Measurements from ENCODE around the gene AAMP.
"Not testable (repeated sequence)": the region's sequence is repeated elsewhere in the genome, so short reads cannot be mapped to it uniquely, and the experiment has no call there.

AAMP gene

GRCh38 chr2:218269900-218270720 is at the start of gene AAMP, which contains the start of gene PNKD:
AAMP (minus strand) TSS chr2:218270137; CDS start chr2:218270086, 51 bp downstream.
PNKD (plus strand) TSS chr2:218270519; CDS start chr2:218270536, 17 bp downstream.
- peak; percentile 98 for DNase-seq

- DNase-seq: no peak
Measured at GRCh38 chr2:218318241-218318640, 48.3 kb upstream of the AAMP start.

- DNase-seq: no peak
Measured at GRCh38 chr2:218317835-218318234, 47.9 kb upstream of the AAMP start.

GRCh38 chr2:218317303-218317630 is 47.3 kb upstream of the AAMP start:
- DNase-seq: no peak

- no peak for DNase-seq
Measured at GRCh38 chr2:218315397-218315796, 45.5 kb upstream of the AAMP start.

GRCh38 chr2:218314764-218315163 is 44.8 kb upstream of the AAMP start:
- DNase-seq: not testable (repeated sequence)

- no peak for DNase-seq
Measured at GRCh38 chr2:218313356-218313755, 43.4 kb upstream of the AAMP start.

GRCh38 chr2:218312267-218312756 is 42.4 kb upstream of the AAMP start:
- DNase-seq: no peak

- DNase-seq: not testable (repeated sequence)
Measured at GRCh38 chr2:218311541-218312266, 41.8 kb upstream of the AAMP start.

- no peak for DNase-seq
Measured at GRCh38 chr2:218310853-218311540, 41.1 kb upstream of the AAMP start.

- no peak for DNase-seq
Measured at GRCh38 chr2:218307415-218308090, 37.6 kb upstream of the AAMP start.

GRCh38 chr2:218306184-218306920 is 36.4 kb upstream of the AAMP start:
- no peak for DNase-seq

GRCh38 chr2:218305383-218305782 is 35.4 kb upstream of the AAMP start:
- no peak for DNase-seq

GRCh38 chr2:218301176-218301819 is 31.4 kb upstream of the AAMP start:
- DNase-seq: peak; percentile 82

GRCh38 chr2:218300141-218300540 is 30.2 kb upstream of the AAMP start:
- no peak for DNase-seq

- no peak for DNase-seq
Measured at GRCh38 chr2:218298314-218298875, 28.5 kb upstream of the AAMP start.

- no peak for DNase-seq
Measured at GRCh38 chr2:218296847-218297246, 26.9 kb upstream of the AAMP start.

- no peak for DNase-seq
Measured at GRCh38 chr2:218296200-218296599, 26.3 kb upstream of the AAMP start.

GRCh38 chr2:218295029-218295428 is 25.1 kb upstream of the AAMP start:
- DNase-seq: peak; percentile 25

GRCh38 chr2:218294430-218295022 is 24.6 kb upstream of the AAMP start:
- no peak for DNase-seq

All from NCI-H526 treated with DMSO at 0.1 percent for 48 hours (cell line).